NB4 (cell line): Measurements from ENCODE around the gene CETP.

Source experiments
- DNase-seq: peaks from one replicate; pipeline ENCODE4 v3.0.0; 2010; ENCODE audit warnings: low read depth
- H3K4me3 ChIP-seq: one replicate; pipeline ENCODE4 v1.5.1; 2011; ENCODE audit warnings: mild to moderate bottlenecking, low read depth, low read length, moderate library complexity
- MYC ChIP-seq: IDR thresholded peaks from 2 replicates; pipeline ENCODE4 v1.6.1; 2011; ENCODE audit warnings: low read depth, low read length
- POLR2A ChIP-seq: IDR thresholded peaks from 2 replicates; pipeline ENCODE4 v1.6.1; 2011; ENCODE audit warnings: mild to moderate bottlenecking; ENCODE audit not compliant: insufficient read length; ENCODE audit errors: extremely low read depth
- TF ChIP-seq, protein P1 (sequence below): IDR thresholded peaks from 2 replicates; pipeline ENCODE4 v1.6.1; 2011; ENCODE audit warnings: low read depth, low read length
- TF ChIP-seq, protein P2 (sequence below): IDR thresholded peaks from one replicate; pipeline ENCODE4 v1.5.1; 2012; ENCODE audit warnings: low read depth, low read length

Gene CETP

DNA sequence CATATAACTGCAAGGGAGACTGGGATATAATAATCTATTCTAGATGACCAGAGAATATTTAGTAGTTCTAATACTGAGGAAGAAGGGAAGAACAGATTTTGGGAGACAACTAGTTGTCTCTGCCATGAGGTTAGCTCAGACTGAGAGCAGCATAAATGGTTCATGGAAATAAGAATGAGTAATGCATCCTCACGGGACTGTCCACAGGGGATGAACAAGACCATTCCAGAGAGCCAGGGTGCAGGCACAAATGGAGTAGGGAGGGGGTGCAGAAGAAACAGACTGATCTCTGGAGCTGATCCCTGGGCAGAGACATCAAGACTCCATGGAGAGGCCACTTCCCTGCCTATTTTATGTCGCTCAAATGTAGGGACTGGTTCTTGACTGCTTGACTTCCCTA, 58.0 kb downstream of the CETP start:
- TF ChIP-seq MYC (no peak), POLR2A (no peak)
- TF ChIP-seq, protein P1, sequence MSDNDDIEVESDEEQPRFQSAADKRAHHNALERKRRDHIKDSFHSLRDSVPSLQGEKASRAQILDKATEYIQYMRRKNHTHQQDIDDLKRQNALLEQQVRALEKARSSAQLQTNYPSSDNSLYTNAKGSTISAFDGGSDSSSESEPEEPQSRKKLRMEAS = no peak
- TF ChIP-seq, protein P2, sequence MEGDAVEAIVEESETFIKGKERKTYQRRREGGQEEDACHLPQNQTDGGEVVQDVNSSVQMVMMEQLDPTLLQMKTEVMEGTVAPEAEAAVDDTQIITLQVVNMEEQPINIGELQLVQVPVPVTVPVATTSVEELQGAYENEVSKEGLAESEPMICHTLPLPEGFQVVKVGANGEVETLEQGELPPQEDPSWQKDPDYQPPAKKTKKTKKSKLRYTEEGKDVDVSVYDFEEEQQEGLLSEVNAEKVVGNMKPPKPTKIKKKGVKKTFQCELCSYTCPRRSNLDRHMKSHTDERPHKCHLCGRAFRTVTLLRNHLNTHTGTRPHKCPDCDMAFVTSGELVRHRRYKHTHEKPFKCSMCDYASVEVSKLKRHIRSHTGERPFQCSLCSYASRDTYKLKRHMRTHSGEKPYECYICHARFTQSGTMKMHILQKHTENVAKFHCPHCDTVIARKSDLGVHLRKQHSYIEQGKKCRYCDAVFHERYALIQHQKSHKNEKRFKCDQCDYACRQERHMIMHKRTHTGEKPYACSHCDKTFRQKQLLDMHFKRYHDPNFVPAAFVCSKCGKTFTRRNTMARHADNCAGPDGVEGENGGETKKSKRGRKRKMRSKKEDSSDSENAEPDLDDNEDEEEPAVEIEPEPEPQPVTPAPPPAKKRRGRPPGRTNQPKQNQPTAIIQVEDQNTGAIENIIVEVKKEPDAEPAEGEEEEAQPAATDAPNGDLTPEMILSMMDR = no peak
- DNase-seq = no peak
- no peak overlapping the region for H3K4me3 ChIP-seq

GRCh38 chr16:57020651-57021050, 58.9 kb downstream of the CETP start:
- TF ChIP-seq, protein P2 = no peak
- TF ChIP-seq, protein P1 = no peak
- no peak for TF ChIP-seq POLR2A
- TF ChIP-seq MYC = no peak
- no peak overlapping the region for H3K4me3 ChIP-seq
- no peak for DNase-seq

- DNase-seq = no peak
- no peak overlapping the region for H3K4me3 ChIP-seq
- TF ChIP-seq POLR2A = no peak
- TF ChIP-seq, protein P1 = no peak
- TF ChIP-seq, protein P2 = no peak
- TF ChIP-seq MYC = no peak
These were observed 60.0 kb downstream of the CETP start for GRCh38 chr16:57021757-57022156.

- TF ChIP-seq, protein P1 = no peak
- H3K4me3 ChIP-seq = no peak overlapping the region
- no peak for DNase-seq
These were observed 60.7 kb downstream of the CETP start for GRCh38 chr16:57022445-57022844.

DNA sequence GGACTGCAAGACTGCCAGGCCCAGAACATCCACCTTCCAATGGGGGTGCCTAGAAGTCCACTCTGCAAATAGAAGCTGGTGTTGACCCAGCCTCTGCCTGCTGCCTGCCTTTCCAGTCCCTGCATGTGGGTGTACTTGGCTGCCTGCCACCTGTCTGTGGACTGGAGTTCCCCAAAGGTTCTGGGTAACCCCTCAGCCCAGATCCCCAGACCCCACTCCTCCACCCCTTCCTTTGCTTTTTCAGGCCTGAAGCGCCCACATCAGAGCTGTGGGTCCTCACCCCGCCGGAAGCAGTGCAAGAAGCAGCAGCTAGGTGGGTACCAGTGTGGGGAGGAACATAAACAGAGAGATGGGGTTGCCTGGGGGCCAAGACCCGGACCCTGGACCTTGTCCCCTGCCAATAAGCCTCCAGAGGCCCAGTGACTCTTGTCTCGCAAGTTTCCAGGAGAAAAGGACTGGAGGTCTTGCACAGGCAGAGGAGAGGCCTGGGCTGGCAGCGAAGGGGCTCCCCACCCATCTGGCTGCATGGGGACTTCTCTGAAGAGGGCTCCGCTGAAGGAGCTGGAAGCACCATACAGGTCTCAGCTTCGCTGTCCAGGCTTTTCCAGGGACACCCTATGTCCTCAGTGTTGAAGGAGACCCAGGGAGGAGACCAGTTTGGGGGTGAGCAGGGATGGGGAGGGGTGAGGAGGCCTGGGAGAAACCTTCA, 61.9 kb downstream of the CETP start:
- no peak for DNase-seq
- TF ChIP-seq POLR2A (no peak), MYC (no peak)
- TF ChIP-seq, protein P1 = no peak
- TF ChIP-seq, protein P2 = no peak

GRCh38 chr16:57024894-57025680, 63.3 kb downstream of the CETP start:
- no peak for DNase-seq
- TF ChIP-seq, protein P2 = no peak
- TF ChIP-seq MYC (no peak), POLR2A (no peak)
- TF ChIP-seq, protein P1 = no peak
- no peak overlapping the region for H3K4me3 ChIP-seq

More for the DNA sequence above, 61.9 kb downstream of the CETP start:
- no peak overlapping the region for H3K4me3 ChIP-seq
